HepG2 (cell line): ENCODE measurements around the gene IKZF3. TPM values are rescaled to one million over a fixed set of nuclear protein-coding genes. Genes with fewer than 3 reads are reported as not detected.

Source experiments
- BCL6 ChIP-seq: IDR thresholded peaks from 2 replicates; pipeline ENCODE4 v1.6.1; 2016; ENCODE audit warnings: missing genetic modification reagents, missing compliant biosample characterization
- CCDC6 ChIP-seq: sonication (generic); formaldehyde crosslinking; IDR thresholded peaks from 2 replicates; pipeline ENCODE4 v1.8.1; 2022; ENCODE audit warnings: mild to moderate bottlenecking, missing genetic modification reagents, moderate library complexity
- DPF2 ChIP-seq: sonication (generic); formaldehyde crosslinking; IDR thresholded peaks from 2 replicates; pipeline ENCODE4 v1.4.0; 2020; ENCODE audit warnings: mild to moderate bottlenecking, low read depth, missing genetic modification reagents, borderline replicate concordance
- HOXA9 ChIP-seq: sonication (generic); formaldehyde crosslinking; IDR thresholded peaks from 2 replicates; pipeline ENCODE4 v1.8.1; 2022; ENCODE audit warnings: missing genetic modification reagents, mild to moderate bottlenecking, moderate library complexity, borderline replicate concordance
- KDM3A ChIP-seq: IDR thresholded peaks from 2 replicates; pipeline ENCODE4 v1.6.1; 2018; ENCODE audit warnings: low read depth, missing compliant biosample characterization
- KMT2B ChIP-seq: IDR thresholded peaks from 2 replicates; pipeline ENCODE4 v1.6.1; 2016; ENCODE audit warnings: missing genetic modification reagents, missing compliant biosample characterization
- MZF1 ChIP-seq: sonication (generic); formaldehyde crosslinking; IDR thresholded peaks from 2 replicates; pipeline ENCODE4 v1.8.1; 2023; ENCODE audit warnings: mild to moderate bottlenecking, missing genetic modification reagents, borderline replicate concordance
- PAWR ChIP-seq: sonication (generic); formaldehyde crosslinking; IDR thresholded peaks from 2 replicates; pipeline ENCODE4 v1.4.0; 2020; ENCODE audit warnings: missing genetic modification reagents, mild to moderate bottlenecking, borderline replicate concordance
- TCF7 ChIP-seq: sonication (generic); IDR thresholded peaks from 2 replicates; pipeline ENCODE4 v1.6.1; 2016; ENCODE audit warnings: antibody characterized with exemption, low read depth
- ZFX ChIP-seq: sonication (generic); formaldehyde crosslinking; IDR thresholded peaks from 2 replicates; pipeline ENCODE4 v1.4.0; 2020; ENCODE audit warnings: mild to moderate bottlenecking, low read depth, missing genetic modification reagents, moderate library complexity
- ZNF547 ChIP-seq: sonication (generic); formaldehyde crosslinking; IDR thresholded peaks from 2 replicates; pipeline ENCODE4 v1.5.1; 2020; ENCODE audit warnings: mild to moderate bottlenecking, missing genetic modification reagents
- polyA plus RNA-seq, 8 experiments: library from polyadenylated mRNA; depleted of rRNA in 3 of 8; stranded (reverse) in 7 of 8; unstranded in 1 of 8; fragments of >200 nt; fragmentation: Illumina TruSeq in 4 of 8; extraction: Trizol in 4 of 8; gene quantifications; 2 replicates each; pipeline versions ENCODE4 v1.2.1 to v1.2.3, GENCODE V29; 2011 to 2016; ENCODE audit warnings: low read depth in 4 of 8, missing spikeins in 1 of 8, mixed read lengths in 1 of 8; ENCODE audit not compliant: insufficient read depth in 1 of 8
- total RNA-seq, 5 experiments: library from RNA; depleted of rRNA; stranded (reverse); fragments of >200 nt; fragmentation: Illumina TruSeq; extraction: Trizol; gene quantifications; 2 replicates each; pipeline ENCODE4 v1.2.3, GENCODE V29; 2016; ENCODE audit warnings: low read depth in 1 of 5
- TF ChIP-seq, protein P1 (sequence below): sonication (generic); formaldehyde crosslinking; IDR thresholded peaks from 2 replicates; pipeline ENCODE4 v1.4.0; 2020; ENCODE audit warnings: missing genetic modification reagents, borderline replicate concordance
- TF ChIP-seq, protein P2 (sequence below): sonication (generic); formaldehyde crosslinking; IDR thresholded peaks from 2 replicates; pipeline ENCODE4 v1.5.1; 2020; ENCODE audit warnings: missing genetic modification reagents, mild to moderate bottlenecking, borderline replicate concordance
- TF ChIP-seq, protein P3 (sequence below): sonication (generic); formaldehyde crosslinking; IDR thresholded peaks from 2 replicates; pipeline ENCODE4 v1.5.0; 2020; ENCODE audit warnings: missing genetic modification reagents, mild to moderate bottlenecking, borderline replicate concordance
- TF ChIP-seq, protein P4 (sequence below): sonication (generic); formaldehyde crosslinking; IDR thresholded peaks from 2 replicates; pipeline ENCODE4 v1.4.0; 2020; ENCODE audit warnings: missing genetic modification reagents, borderline replicate concordance
- TF ChIP-seq, protein P5 (sequence below): sonication (generic); formaldehyde crosslinking; IDR thresholded peaks from 2 replicates; pipeline ENCODE4 v1.8.1; 2023; ENCODE audit warnings: mild to moderate bottlenecking, missing genetic modification reagents, borderline replicate concordance

Gene IKZF3
- total and polyA plus RNA-seq, 2 of the 13 experiments (the other 11 are each of a cell fraction or from before 2014, with no cell fraction given): not detected

DNA sequence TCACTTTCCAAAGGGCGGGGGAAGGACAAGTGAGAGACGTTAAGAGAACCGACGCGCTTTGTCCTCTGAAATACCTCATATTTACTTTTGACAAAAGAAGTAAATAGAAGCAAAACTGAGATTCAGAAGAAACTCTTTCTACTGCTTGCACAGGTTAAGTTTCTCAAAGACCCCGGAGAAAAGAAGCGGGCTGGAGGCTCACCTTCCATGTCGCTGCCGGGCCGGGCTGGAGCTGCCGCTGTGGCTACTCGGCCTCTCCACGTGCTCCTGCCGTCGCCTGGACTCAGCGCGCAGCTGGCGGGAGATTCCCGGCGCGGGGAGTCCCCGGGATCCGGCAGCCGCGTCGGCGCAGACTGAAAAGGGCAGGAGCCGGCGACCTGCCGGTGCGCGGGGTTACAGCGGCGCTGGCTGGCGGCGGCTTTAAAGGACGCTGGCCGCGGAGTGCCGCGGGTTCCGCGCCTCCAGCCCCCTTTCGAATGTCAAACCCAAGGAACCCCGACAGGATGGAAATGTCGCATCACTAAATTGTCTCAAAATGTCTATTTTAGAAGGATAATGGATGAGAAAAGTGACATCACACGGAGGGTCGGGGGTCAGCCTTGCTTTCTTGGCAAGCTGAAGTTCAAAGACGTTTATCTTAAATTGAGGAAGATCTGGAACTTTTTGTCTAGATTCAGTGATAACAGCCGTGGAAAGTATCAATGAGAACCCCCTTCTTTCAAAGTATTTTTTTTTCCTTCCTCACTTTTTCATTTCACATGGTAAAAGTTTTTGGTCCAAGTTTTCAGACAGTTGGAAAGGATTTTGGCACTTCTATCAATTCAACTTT lies at the start of gene IKZF3 (continued):
- no peak for TF ChIP-seq MZF1 (CRISPR knock-in tag)
- TF ChIP-seq DPF2 (CRISPR knock-in tag): no peak
- TF ChIP-seq, protein P1, sequence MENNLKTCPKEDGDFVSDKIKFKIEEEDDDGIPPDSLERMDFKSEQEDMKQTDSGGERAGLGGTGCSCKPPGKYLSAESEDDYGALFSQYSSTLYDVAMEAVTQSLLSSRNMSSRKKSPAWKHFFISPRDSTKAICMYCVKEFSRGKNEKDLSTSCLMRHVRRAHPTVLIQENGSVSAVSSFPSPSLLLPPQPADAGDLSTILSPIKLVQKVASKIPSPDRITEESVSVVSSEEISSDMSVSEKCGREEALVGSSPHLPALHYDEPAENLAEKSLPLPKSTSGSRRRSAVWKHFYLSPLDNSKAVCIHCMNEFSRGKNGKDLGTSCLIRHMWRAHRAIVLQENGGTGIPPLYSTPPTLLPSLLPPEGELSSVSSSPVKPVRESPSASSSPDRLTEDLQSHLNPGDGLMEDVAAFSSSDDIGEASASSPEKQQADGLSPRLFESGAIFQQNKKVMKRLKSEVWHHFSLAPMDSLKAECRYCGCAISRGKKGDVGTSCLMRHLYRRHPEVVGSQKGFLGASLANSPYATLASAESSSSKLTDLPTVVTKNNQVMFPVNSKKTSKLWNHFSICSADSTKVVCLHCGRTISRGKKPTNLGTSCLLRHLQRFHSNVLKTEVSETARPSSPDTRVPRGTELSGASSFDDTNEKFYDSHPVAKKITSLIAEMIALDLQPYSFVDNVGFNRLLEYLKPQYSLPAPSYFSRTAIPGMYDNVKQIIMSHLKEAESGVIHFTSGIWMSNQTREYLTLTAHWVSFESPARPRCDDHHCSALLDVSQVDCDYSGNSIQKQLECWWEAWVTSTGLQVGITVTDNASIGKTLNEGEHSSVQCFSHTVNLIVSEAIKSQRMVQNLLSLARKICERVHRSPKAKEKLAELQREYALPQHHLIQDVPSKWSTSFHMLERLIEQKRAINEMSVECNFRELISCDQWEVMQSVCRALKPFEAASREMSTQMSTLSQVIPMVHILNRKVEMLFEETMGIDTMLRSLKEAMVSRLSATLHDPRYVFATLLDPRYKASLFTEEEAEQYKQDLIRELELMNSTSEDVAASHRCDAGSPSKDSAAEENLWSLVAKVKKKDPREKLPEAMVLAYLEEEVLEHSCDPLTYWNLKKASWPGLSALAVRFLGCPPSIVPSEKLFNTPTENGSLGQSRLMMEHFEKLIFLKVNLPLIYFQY (CRISPR knock-in tag): peak; percentile 89
- TF ChIP-seq, protein P2, sequence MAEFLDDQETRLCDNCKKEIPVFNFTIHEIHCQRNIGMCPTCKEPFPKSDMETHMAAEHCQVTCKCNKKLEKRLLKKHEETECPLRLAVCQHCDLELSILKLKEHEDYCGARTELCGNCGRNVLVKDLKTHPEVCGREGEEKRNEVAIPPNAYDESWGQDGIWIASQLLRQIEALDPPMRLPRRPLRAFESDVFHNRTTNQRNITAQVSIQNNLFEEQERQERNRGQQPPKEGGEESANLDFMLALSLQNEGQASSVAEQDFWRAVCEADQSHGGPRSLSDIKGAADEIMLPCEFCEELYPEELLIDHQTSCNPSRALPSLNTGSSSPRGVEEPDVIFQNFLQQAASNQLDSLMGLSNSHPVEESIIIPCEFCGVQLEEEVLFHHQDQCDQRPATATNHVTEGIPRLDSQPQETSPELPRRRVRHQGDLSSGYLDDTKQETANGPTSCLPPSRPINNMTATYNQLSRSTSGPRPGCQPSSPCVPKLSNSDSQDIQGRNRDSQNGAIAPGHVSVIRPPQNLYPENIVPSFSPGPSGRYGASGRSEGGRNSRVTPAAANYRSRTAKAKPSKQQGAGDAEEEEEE (CRISPR knock-in tag): no peak
- TF ChIP-seq TCF7: peak; percentile 40; the same call in 1 of the 2 replicates
- TF ChIP-seq, protein P3, sequence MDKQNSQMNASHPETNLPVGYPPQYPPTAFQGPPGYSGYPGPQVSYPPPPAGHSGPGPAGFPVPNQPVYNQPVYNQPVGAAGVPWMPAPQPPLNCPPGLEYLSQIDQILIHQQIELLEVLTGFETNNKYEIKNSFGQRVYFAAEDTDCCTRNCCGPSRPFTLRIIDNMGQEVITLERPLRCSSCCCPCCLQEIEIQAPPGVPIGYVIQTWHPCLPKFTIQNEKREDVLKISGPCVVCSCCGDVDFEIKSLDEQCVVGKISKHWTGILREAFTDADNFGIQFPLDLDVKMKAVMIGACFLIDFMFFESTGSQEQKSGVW (CRISPR knock-in tag): no peak; the same call in 1 of the 2 replicates
- TF ChIP-seq, protein P4, sequence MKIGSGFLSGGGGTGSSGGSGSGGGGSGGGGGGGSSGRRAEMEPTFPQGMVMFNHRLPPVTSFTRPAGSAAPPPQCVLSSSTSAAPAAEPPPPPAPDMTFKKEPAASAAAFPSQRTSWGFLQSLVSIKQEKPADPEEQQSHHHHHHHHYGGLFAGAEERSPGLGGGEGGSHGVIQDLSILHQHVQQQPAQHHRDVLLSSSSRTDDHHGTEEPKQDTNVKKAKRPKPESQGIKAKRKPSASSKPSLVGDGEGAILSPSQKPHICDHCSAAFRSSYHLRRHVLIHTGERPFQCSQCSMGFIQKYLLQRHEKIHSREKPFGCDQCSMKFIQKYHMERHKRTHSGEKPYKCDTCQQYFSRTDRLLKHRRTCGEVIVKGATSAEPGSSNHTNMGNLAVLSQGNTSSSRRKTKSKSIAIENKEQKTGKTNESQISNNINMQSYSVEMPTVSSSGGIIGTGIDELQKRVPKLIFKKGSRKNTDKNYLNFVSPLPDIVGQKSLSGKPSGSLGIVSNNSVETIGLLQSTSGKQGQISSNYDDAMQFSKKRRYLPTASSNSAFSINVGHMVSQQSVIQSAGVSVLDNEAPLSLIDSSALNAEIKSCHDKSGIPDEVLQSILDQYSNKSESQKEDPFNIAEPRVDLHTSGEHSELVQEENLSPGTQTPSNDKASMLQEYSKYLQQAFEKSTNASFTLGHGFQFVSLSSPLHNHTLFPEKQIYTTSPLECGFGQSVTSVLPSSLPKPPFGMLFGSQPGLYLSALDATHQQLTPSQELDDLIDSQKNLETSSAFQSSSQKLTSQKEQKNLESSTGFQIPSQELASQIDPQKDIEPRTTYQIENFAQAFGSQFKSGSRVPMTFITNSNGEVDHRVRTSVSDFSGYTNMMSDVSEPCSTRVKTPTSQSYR (CRISPR knock-in tag): peak; percentile 56; the same call in 1 of the 2 replicates
- peak; percentile 99 for TF ChIP-seq CCDC6 (CRISPR knock-in tag)
- TF ChIP-seq, protein P5, sequence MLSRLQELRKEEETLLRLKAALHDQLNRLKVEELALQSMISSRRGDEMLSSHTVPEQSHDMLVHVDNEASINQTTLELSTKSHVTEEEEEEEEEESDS: peak; percentile 96
- peak; percentile 98 for TF ChIP-seq KDM3A (CRISPR knock-in tag)
- TF ChIP-seq KMT2B (CRISPR knock-in tag): peak; percentile 83
- TF ChIP-seq PAWR: no peak
- peak; percentile 99 for TF ChIP-seq ZNF547 (CRISPR knock-in tag)
- peak; percentile 77 for TF ChIP-seq BCL6 (CRISPR knock-in tag)
- TF ChIP-seq HOXA9: peak; percentile 92; the same call in 1 of the 2 replicates
- TF ChIP-seq ZFX (CRISPR knock-in tag): peak; percentile 73
- TF ChIP-seq, all 625 proteins: peak for 450
